ENCODE data around the gene MPHOSPH6. TPM values are rescaled to one million over a fixed set of nuclear protein-coding genes. Genes with fewer than 3 reads are reported as not detected.

MPHOSPH6 gene
- total and polyA plus RNA-seq, 2 of the 8 experiments (the other 6 are each of a cell fraction or from before 2014, with no cell fraction given), result 19.7 to 32.9 TPM

DNA sequence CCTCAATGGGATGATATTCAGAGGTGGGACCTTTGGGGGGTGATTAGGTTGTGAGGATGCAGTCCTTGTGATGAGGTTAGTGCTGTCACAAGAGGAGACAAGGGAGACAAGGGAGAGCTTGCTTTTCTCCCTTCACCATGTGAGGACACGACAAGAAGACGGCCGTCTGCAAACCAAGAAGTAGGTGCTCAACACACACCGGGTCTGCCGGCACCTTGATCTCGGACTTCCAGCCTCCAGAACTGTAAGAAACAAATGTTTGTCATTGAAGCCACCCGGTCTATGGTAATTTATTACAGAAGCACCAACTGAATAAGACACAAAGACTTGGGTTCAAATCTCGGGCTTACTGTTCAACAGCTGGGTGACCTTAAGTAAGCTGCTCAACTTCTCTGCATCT is 64.9 kb downstream of the MPHOSPH6 start (continued):
- TF ChIP-seq, protein P1, sequence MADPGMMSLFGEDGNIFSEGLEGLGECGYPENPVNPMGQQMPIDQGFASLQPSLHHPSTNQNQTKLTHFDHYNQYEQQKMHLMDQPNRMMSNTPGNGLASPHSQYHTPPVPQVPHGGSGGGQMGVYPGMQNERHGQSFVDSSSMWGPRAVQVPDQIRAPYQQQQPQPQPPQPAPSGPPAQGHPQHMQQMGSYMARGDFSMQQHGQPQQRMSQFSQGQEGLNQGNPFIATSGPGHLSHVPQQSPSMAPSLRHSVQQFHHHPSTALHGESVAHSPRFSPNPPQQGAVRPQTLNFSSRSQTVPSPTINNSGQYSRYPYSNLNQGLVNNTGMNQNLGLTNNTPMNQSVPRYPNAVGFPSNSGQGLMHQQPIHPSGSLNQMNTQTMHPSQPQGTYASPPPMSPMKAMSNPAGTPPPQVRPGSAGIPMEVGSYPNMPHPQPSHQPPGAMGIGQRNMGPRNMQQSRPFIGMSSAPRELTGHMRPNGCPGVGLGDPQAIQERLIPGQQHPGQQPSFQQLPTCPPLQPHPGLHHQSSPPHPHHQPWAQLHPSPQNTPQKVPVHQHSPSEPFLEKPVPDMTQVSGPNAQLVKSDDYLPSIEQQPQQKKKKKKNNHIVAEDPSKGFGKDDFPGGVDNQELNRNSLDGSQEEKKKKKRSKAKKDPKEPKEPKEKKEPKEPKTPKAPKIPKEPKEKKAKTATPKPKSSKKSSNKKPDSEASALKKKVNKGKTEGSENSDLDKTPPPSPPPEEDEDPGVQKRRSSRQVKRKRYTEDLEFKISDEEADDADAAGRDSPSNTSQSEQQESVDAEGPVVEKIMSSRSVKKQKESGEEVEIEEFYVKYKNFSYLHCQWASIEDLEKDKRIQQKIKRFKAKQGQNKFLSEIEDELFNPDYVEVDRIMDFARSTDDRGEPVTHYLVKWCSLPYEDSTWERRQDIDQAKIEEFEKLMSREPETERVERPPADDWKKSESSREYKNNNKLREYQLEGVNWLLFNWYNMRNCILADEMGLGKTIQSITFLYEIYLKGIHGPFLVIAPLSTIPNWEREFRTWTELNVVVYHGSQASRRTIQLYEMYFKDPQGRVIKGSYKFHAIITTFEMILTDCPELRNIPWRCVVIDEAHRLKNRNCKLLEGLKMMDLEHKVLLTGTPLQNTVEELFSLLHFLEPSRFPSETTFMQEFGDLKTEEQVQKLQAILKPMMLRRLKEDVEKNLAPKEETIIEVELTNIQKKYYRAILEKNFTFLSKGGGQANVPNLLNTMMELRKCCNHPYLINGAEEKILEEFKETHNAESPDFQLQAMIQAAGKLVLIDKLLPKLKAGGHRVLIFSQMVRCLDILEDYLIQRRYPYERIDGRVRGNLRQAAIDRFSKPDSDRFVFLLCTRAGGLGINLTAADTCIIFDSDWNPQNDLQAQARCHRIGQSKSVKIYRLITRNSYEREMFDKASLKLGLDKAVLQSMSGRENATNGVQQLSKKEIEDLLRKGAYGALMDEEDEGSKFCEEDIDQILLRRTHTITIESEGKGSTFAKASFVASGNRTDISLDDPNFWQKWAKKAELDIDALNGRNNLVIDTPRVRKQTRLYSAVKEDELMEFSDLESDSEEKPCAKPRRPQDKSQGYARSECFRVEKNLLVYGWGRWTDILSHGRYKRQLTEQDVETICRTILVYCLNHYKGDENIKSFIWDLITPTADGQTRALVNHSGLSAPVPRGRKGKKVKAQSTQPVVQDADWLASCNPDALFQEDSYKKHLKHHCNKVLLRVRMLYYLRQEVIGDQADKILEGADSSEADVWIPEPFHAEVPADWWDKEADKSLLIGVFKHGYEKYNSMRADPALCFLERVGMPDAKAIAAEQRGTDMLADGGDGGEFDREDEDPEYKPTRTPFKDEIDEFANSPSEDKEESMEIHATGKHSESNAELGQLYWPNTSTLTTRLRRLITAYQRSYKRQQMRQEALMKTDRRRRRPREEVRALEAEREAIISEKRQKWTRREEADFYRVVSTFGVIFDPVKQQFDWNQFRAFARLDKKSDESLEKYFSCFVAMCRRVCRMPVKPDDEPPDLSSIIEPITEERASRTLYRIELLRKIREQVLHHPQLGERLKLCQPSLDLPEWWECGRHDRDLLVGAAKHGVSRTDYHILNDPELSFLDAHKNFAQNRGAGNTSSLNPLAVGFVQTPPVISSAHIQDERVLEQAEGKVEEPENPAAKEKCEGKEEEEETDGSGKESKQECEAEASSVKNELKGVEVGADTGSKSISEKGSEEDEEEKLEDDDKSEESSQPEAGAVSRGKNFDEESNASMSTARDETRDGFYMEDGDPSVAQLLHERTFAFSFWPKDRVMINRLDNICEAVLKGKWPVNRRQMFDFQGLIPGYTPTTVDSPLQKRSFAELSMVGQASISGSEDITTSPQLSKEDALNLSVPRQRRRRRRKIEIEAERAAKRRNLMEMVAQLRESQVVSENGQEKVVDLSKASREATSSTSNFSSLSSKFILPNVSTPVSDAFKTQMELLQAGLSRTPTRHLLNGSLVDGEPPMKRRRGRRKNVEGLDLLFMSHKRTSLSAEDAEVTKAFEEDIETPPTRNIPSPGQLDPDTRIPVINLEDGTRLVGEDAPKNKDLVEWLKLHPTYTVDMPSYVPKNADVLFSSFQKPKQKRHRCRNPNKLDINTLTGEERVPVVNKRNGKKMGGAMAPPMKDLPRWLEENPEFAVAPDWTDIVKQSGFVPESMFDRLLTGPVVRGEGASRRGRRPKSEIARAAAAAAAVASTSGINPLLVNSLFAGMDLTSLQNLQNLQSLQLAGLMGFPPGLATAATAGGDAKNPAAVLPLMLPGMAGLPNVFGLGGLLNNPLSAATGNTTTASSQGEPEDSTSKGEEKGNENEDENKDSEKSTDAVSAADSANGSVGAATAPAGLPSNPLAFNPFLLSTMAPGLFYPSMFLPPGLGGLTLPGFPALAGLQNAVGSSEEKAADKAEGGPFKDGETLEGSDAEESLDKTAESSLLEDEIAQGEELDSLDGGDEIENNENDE (IDR thresholded peaks at IDR 0.05; ENCODE audit: insufficient replicate concordance, low read length), result no peak
- no peak for TF ChIP-seq CTBP2 (IDR thresholded peaks at IDR 0.05; ENCODE audit: borderline replicate concordance, insufficient read depth, insufficient read length, low read length)
- TF ChIP-seq POLR2AphosphoS5 (IDR thresholded peaks at IDR 0.05; ENCODE audit: low read depth, low read length), result no peak
- no peak for TF ChIP-seq SP2 (IDR thresholded peaks at IDR 0.05; ENCODE audit: low read length)
- no peak for TF ChIP-seq SIRT6 (IDR thresholded peaks at IDR 0.05; ENCODE audit: low read length)
- TF ChIP-seq TBP (IDR thresholded peaks at IDR 0.05; ENCODE audit: low read depth, low read length), result no peak

All from H1 (cell line).